ENCODE data around the gene CWF19L2. TPM values are rescaled to one million over a fixed set of nuclear protein-coding genes. Genes with fewer than 3 reads are reported as not detected.

CWF19L2 gene
- total RNA-seq, 1 experiment from 2014 or later, result 8.6 TPM

GRCh38 chr11:107337917-107338316 lies 119.7 kb downstream of the CWF19L2 start:
- Histone ChIP-seq H3K27me3 (ENCODE audit: low read length) (no peaks in the 10 kb centered on the region), H3K4me2 (ENCODE audit: low read length) (no peak overlapping the region), H4K20me1 (ENCODE audit: low read length) (no peaks in the 10 kb centered on the region), H3K36me3 (ENCODE audit: low read depth, low read length) (no peaks in the 10 kb centered on the region), H3K9me2 (replicated peaks; ENCODE audit: low read length) (no peaks in the 10 kb centered on the region), H3K79me2 (ENCODE audit: low read length) (no peaks in the 10 kb centered on the region), H3K27ac (ENCODE audit: low read length) (no peak overlapping the region), H3K4me1 (ENCODE audit: insufficient read depth, low read length) (no peaks in the 10 kb centered on the region), H2AFZ (ENCODE audit: low read length) (no peak overlapping the region), H3K4me3 (ENCODE audit: low read length) (no peak overlapping the region), H3K9me3 (ENCODE audit: low read length) (no peaks in the 10 kb centered on the region), H3K9ac (ENCODE audit: low read length) (no peak overlapping the region), H3F3A (ENCODE audit: low read length, unreplicated experiment) (no peaks in the 10 kb centered on the region)
- BruUV-seq (replicated peaks), result no TSS peak
- ATAC-seq (no peak), DNase-seq (no peak)
- intact Hi-C loops (cut with micrococcal nuclease), result no loop called here
- TF ChIP-seq EZH2phosphoT487 (IDR thresholded peaks at IDR 0.05; ENCODE audit: borderline replicate concordance, low read length) (no peak), EZH2 (IDR thresholded peaks at IDR 0.05; ENCODE audit: low read length, unreplicated experiment) (no peak)
- TF ChIP-seq, protein P1, sequence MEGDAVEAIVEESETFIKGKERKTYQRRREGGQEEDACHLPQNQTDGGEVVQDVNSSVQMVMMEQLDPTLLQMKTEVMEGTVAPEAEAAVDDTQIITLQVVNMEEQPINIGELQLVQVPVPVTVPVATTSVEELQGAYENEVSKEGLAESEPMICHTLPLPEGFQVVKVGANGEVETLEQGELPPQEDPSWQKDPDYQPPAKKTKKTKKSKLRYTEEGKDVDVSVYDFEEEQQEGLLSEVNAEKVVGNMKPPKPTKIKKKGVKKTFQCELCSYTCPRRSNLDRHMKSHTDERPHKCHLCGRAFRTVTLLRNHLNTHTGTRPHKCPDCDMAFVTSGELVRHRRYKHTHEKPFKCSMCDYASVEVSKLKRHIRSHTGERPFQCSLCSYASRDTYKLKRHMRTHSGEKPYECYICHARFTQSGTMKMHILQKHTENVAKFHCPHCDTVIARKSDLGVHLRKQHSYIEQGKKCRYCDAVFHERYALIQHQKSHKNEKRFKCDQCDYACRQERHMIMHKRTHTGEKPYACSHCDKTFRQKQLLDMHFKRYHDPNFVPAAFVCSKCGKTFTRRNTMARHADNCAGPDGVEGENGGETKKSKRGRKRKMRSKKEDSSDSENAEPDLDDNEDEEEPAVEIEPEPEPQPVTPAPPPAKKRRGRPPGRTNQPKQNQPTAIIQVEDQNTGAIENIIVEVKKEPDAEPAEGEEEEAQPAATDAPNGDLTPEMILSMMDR (conservative IDR thresholded peaks at IDR 0.05; ENCODE audit: low read depth, low read length), result no peak
- ChIA-PET POLR2A (ENCODE audit: unreplicated experiment) (no interaction called here), CTCF (no interaction called here)

- Histone ChIP-seq H3K27ac (ENCODE audit: low read length) (no peak overlapping the region), H3K4me1 (ENCODE audit: insufficient read depth, low read length) (no peaks in the 10 kb centered on the region), H3K4me3 (ENCODE audit: low read length) (no peak overlapping the region), H2AFZ (ENCODE audit: low read length) (no peak overlapping the region), H3K27me3 (ENCODE audit: low read length) (no peaks in the 10 kb centered on the region), H3K79me2 (ENCODE audit: low read length) (no peaks in the 10 kb centered on the region), H3K4me2 (ENCODE audit: low read length) (no peak overlapping the region), H3F3A (ENCODE audit: low read length, unreplicated experiment) (no peaks in the 10 kb centered on the region), H3K9ac (ENCODE audit: low read length) (no peak overlapping the region), H4K20me1 (ENCODE audit: low read length) (no peaks in the 10 kb centered on the region), H3K9me3 (ENCODE audit: low read length) (no peaks in the 10 kb centered on the region), H3K9me2 (replicated peaks; ENCODE audit: low read length) (no peaks in the 10 kb centered on the region), H3K36me3 (ENCODE audit: low read depth, low read length) (no peaks in the 10 kb centered on the region)
- intact Hi-C loops (cut with micrococcal nuclease), result no loop called here
- TF ChIP-seq, protein P1 (conservative IDR thresholded peaks at IDR 0.05; ENCODE audit: low read depth, low read length), result no peak
- TF ChIP-seq EZH2 (IDR thresholded peaks at IDR 0.05; ENCODE audit: low read length, unreplicated experiment), result no peak
- TF ChIP-seq EZH2phosphoT487 (IDR thresholded peaks at IDR 0.05; ENCODE audit: borderline replicate concordance, low read length), result no peak
- ChIA-PET POLR2A (ENCODE audit: unreplicated experiment) (no interaction called here), CTCF (no interaction called here)
- no peak for DNase-seq
- ATAC-seq, result no peak
- no TSS peak for BruUV-seq (replicated peaks)
These were observed 125.9 kb downstream of the CWF19L2 start for GRCh38 chr11:107331728-107332127.

GRCh38 chr11:107329164-107329563 lies 128.5 kb downstream of the CWF19L2 start:
- TF ChIP-seq, protein P1 (conservative IDR thresholded peaks at IDR 0.05; ENCODE audit: low read depth, low read length), result no peak
- TF ChIP-seq EZH2 (IDR thresholded peaks at IDR 0.05; ENCODE audit: low read length, unreplicated experiment), result no peak
- TF ChIP-seq EZH2phosphoT487 (IDR thresholded peaks at IDR 0.05; ENCODE audit: borderline replicate concordance, low read length), result no peak
- DNase-seq, result no peak
- H3F3A ChIP-seq (ENCODE audit: low read length, unreplicated experiment), result no peaks in the 10 kb centered on the region
- no peak overlapping the region for H3K4me2 ChIP-seq (ENCODE audit: low read length)
- no peak overlapping the region for H2AFZ ChIP-seq (ENCODE audit: low read length)
- no peaks in the 10 kb centered on the region for H3K79me2 ChIP-seq (ENCODE audit: low read length)
- H3K27ac ChIP-seq (ENCODE audit: low read length), result no peak overlapping the region
- no peaks in the 10 kb centered on the region for H4K20me1 ChIP-seq (ENCODE audit: low read length)
- POLR2A ChIA-PET (ENCODE audit: unreplicated experiment), result no interaction called here
- H3K4me1 ChIP-seq (ENCODE audit: insufficient read depth, low read length), result no peaks in the 10 kb centered on the region
- 0 out of 2 replicates have a peak, but pooled peaks cover 2% of the 10 kb centered on the region for H3K36me3 ChIP-seq (ENCODE audit: low read depth, low read length)
- ATAC-seq, result no peak
- BruUV-seq (replicated peaks), result no TSS peak
- intact Hi-C loops (cut with micrococcal nuclease), result no loop called here
- no peaks in the 10 kb centered on the region for H3K9me3 ChIP-seq (ENCODE audit: low read length)
- no peaks in the 10 kb centered on the region for H3K9me2 ChIP-seq (replicated peaks; ENCODE audit: low read length)
- CTCF ChIA-PET, result no interaction called here
- H3K9ac ChIP-seq (ENCODE audit: low read length), result no peak overlapping the region
- no peak overlapping the region for H3K4me3 ChIP-seq (ENCODE audit: low read length)
- no peaks in the 10 kb centered on the region for H3K27me3 ChIP-seq (ENCODE audit: low read length)

All from PC-3 (cell line).